CD4-positive, CD25-positive, alpha-beta regulatory T cell (primary cell): ENCODE measurements around the gene KRTAP10-3. TPM values are rescaled to one million over a fixed set of nuclear protein-coding genes. Genes with fewer than 3 reads are reported as not detected.

Experiments
- ATAC-seq, 2 donors: fragments of 150-1000 bp; cut with Tn5 transposase; one replicate each; pipeline ENCODE4 v1.10.0; 2021; ENCODE audit warnings: low read depth in 2 of 2, moderate number of reproducible peaks in 2 of 2, moderate library complexity in 1 of 2
- DNase-seq, 3 donors: peaks; one replicate each; pipeline versions ENCODE4 v3.0.0 to v3.0.0-alpha.2; 2012 to 2022; ENCODE audit warnings: mixed read lengths in 1 of 3
- H3K27ac ChIP-seq: one replicate; pipeline ENCODE4 v1.7.0; 2013; ENCODE audit warnings: mild to moderate bottlenecking, low read length; ENCODE audit not compliant: insufficient read depth, poor library complexity, severe bottlenecking
- H3K27me3 ChIP-seq: one replicate; pipeline ENCODE4 v1.7.0; 2013; ENCODE audit warnings: low read length; ENCODE audit not compliant: control insufficient read depth, insufficient read depth
- H3K36me3 ChIP-seq: one replicate; pipeline ENCODE4 v1.7.0; 2013; ENCODE audit warnings: mild to moderate bottlenecking, low read length, moderate library complexity; ENCODE audit not compliant: control insufficient read depth, insufficient read depth
- H3K4me1 ChIP-seq: 2 replicates; pipeline ENCODE4 v1.7.0; 2013; ENCODE audit warnings: mild to moderate bottlenecking, low read length; ENCODE audit not compliant: insufficient read depth, control insufficient read depth, poor library complexity, severe bottlenecking
- H3K4me3 ChIP-seq: one replicate; pipeline ENCODE4 v1.7.0; 2013; ENCODE audit warnings: low read depth, mild to moderate bottlenecking, low read length, moderate library complexity
- H3K9me3 ChIP-seq, 2 experiments: 1 replicate in 1 of 2; 2 replicates in 1 of 2; pipeline ENCODE4 v1.7.0; 2013; ENCODE audit warnings: low read length in 2 of 2, mild to moderate bottlenecking in 1 of 2, moderate library complexity in 1 of 2; ENCODE audit not compliant: control insufficient read depth in 2 of 2
- H3K27ac Mint-ChIP-seq, 3 donors: one replicate each; pipeline ENCODE4 v1.8.0; 2020 to 2022; ENCODE audit warnings: mild to moderate bottlenecking in 3 of 3, mixed read lengths in 3 of 3, moderate library complexity in 2 of 3
- H3K27me3 Mint-ChIP-seq: one replicate; pipeline ENCODE4 v1.8.0; 2022; ENCODE audit warnings: mild to moderate bottlenecking, mixed read lengths
- H3K36me3 Mint-ChIP-seq: one replicate; pipeline ENCODE4 v1.8.0; 2020; ENCODE audit warnings: mixed read lengths
- H3K4me1 Mint-ChIP-seq, 4 donors: one replicate each; pipeline ENCODE4 v1.8.0; 2020 to 2022; ENCODE audit warnings: mixed read lengths in 4 of 4, mild to moderate bottlenecking in 1 of 4
- H3K4me3 Mint-ChIP-seq, 4 donors: one replicate each; pipeline ENCODE4 v1.8.0; 2020 to 2022; ENCODE audit warnings: mild to moderate bottlenecking in 4 of 4, mixed read lengths in 4 of 4, moderate library complexity in 3 of 4
- H3K9me3 Mint-ChIP-seq, 7 donors: one replicate each; pipeline ENCODE4 v1.8.0; 2020 to 2022; ENCODE audit warnings: mixed read lengths in 7 of 7, mild to moderate bottlenecking in 3 of 7, moderate library complexity in 2 of 7
- polyA plus RNA-seq, 4 donors: library from polyadenylated mRNA; unstranded; fragments of 300-500 nt; fragmentation: Illumina TruSeq; gene quantifications; one replicate each; pipeline ENCODE4 v1.2.3, GENCODE V29; 2021
- total RNA-seq: library from RNA; stranded (reverse); gene quantifications from one replicate; pipeline ENCODE4 v1.2.3, GENCODE V29; 2022

KRTAP10-3 gene
- total and polyA plus RNA-seq, 5 donors from 2014 or later: not detected

GRCh38 chr21:44508711-44509445 is 49.7 kb downstream of the KRTAP10-3 start:
- H3K27ac Mint-ChIP-seq: no peak overlapping the region
- peaks cover 9% of the 10 kb centered on the region for H3K4me1 ChIP-seq
- no peak overlapping the region for H3K4me3 Mint-ChIP-seq
- H3K27ac ChIP-seq: no peak overlapping the region
- ATAC-seq (no peak), DNase-seq (no peak)
- no peak overlapping the region for H3K4me3 ChIP-seq
- H3K4me1 Mint-ChIP-seq: peaks cover 0 to under 1% (median 0%) of the 10 kb centered on the region in 4 donors
- H3K27me3 ChIP-seq: no peaks in the 10 kb centered on the region
- H3K36me3 ChIP-seq: no peaks in the 10 kb centered on the region
- H3K9me3 ChIP-seq: no peaks in the 10 kb centered on the region
- H3K36me3 Mint-ChIP-seq: no peaks in the 10 kb centered on the region
- H3K9me3 Mint-ChIP-seq: peaks cover 0 to 2% (median 0%) of the 10 kb centered on the region in 7 donors
- no peaks in the 10 kb centered on the region for H3K27me3 Mint-ChIP-seq

DNA sequence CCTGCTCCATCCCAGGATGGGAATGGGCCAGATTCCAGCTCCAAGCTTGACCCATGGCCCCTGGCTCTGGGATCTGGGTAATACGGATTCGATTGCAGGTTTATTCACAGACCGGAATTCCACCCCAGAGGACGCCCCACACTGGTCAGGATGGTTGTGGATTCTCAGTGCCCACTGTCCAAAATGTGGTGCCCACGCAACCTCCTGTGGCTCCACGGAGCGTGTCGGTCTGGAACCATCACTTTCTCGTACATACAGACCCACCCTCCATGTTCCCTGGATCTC is 50.2 kb downstream of the KRTAP10-3 start:
- H3K4me1 Mint-ChIP-seq: peaks cover 0 to 2% (median 0%) of the 10 kb centered on the region in 4 donors
- peaks cover 0 to 2% (median 0%) of the 10 kb centered on the region in 7 donors for H3K9me3 Mint-ChIP-seq
- H3K27me3 ChIP-seq: no peaks in the 10 kb centered on the region
- no peaks in the 10 kb centered on the region for H3K36me3 Mint-ChIP-seq
- no peak overlapping the region for H3K27ac ChIP-seq
- no peak overlapping the region for H3K4me3 ChIP-seq
- peaks cover 9% of the 10 kb centered on the region for H3K4me1 ChIP-seq
- H3K27me3 Mint-ChIP-seq: no peaks in the 10 kb centered on the region
- DNase-seq (no peak), ATAC-seq (no peak)
- H3K9me3 ChIP-seq: no peaks in the 10 kb centered on the region
- no peak overlapping the region for H3K4me3 Mint-ChIP-seq
- no peaks in the 10 kb centered on the region for H3K36me3 ChIP-seq
- H3K27ac Mint-ChIP-seq: no peak overlapping the region

Other genes with a start within 250 kb of the KRTAP10-3 start
- gene CFAP410, start 219.4 kb downstream of the KRTAP10-3 start, total RNA-seq: 49.1 TPM
- 10 to 100 TPM; 16.4 to 18.1 (median 17.1) TPM for gene CFAP410, start 219.4 kb downstream of the KRTAP10-3 start, polyA plus RNA-seq
- gene TRPM2, start 205.2 kb downstream of the KRTAP10-3 start, total RNA-seq: 3.1 TPM
- 1 to 10 TPM in 2 of 4 donors, under 1 TPM in 2; 0.38 to 1.1 (median 0.79) TPM for gene TRPM2, start 205.2 kb downstream of the KRTAP10-3 start, polyA plus RNA-seq
- 1.6 TPM for gene LRRC3, start 103.3 kb downstream of the KRTAP10-3 start, total RNA-seq
- gene LRRC3, start 103.3 kb downstream of the KRTAP10-3 start, polyA plus RNA-seq: under 1 TPM; 0.15 to 0.44 (median 0.38) TPM
- gene KRTAP10-1, start 18.6 kb downstream of the KRTAP10-3 start, total RNA-seq: not detected
- gene KRTAP10-1, start 18.6 kb downstream of the KRTAP10-3 start, polyA plus RNA-seq: not detected
- not detected for gene KRTAP10-2, start 7.3 kb downstream of the KRTAP10-3 start, total RNA-seq
- not detected for gene KRTAP10-2, start 7.3 kb downstream of the KRTAP10-3 start, polyA plus RNA-seq
- not detected for gene KRTAP10-4, start 14.9 kb upstream of the KRTAP10-3 start, total RNA-seq
- gene KRTAP10-4, start 14.9 kb upstream of the KRTAP10-3 start, polyA plus RNA-seq: not detected
- not detected for gene KRTAP10-5, start 21.8 kb upstream of the KRTAP10-3 start, total RNA-seq
- gene KRTAP10-5, start 21.8 kb upstream of the KRTAP10-3 start, polyA plus RNA-seq: not detected
- not detected for gene KRTAP10-6, start 33.7 kb upstream of the KRTAP10-3 start, total RNA-seq
- not detected for gene KRTAP10-6, start 33.7 kb upstream of the KRTAP10-3 start, polyA plus RNA-seq
- gene KRTAP10-7, start 41.8 kb upstream of the KRTAP10-3 start, total RNA-seq: not detected
- gene KRTAP10-7, start 41.8 kb upstream of the KRTAP10-3 start, polyA plus RNA-seq: not detected
- not detected for gene KRTAP10-8, start 53.3 kb upstream of the KRTAP10-3 start, total RNA-seq
- gene KRTAP10-8, start 53.3 kb upstream of the KRTAP10-3 start, polyA plus RNA-seq: not detected
- not detected for gene KRTAP10-9, start 68.3 kb upstream of the KRTAP10-3 start, total RNA-seq
- not detected for gene KRTAP10-9, start 68.3 kb upstream of the KRTAP10-3 start, polyA plus RNA-seq
- not detected for gene KRTAP10-10, start 78.6 kb upstream of the KRTAP10-3 start, total RNA-seq
- gene KRTAP10-10, start 78.6 kb upstream of the KRTAP10-3 start, polyA plus RNA-seq: not detected
- gene KRTAP10-11, start 87.6 kb upstream of the KRTAP10-3 start, total RNA-seq: not detected
- not detected for gene KRTAP10-11, start 87.6 kb upstream of the KRTAP10-3 start, polyA plus RNA-seq
- gene KRTAP12-4, start 95.9 kb upstream of the KRTAP10-3 start, total RNA-seq: not detected
- gene KRTAP12-4, start 95.9 kb upstream of the KRTAP10-3 start, polyA plus RNA-seq: not detected
- gene KRTAP12-3, start 99.1 kb upstream of the KRTAP10-3 start, total RNA-seq: not detected
- gene KRTAP12-3, start 99.1 kb upstream of the KRTAP10-3 start, polyA plus RNA-seq: not detected
- gene KRTAP12-2, start 108.1 kb upstream of the KRTAP10-3 start, total RNA-seq: not detected
- gene KRTAP12-2, start 108.1 kb upstream of the KRTAP10-3 start, polyA plus RNA-seq: not detected
- not detected for gene KRTAP12-1, start 123.4 kb upstream of the KRTAP10-3 start, total RNA-seq
- not detected for gene KRTAP12-1, start 123.4 kb upstream of the KRTAP10-3 start, polyA plus RNA-seq
- not detected for gene KRTAP10-12, start 138.4 kb upstream of the KRTAP10-3 start, total RNA-seq
- not detected for gene KRTAP10-12, start 138.4 kb upstream of the KRTAP10-3 start, polyA plus RNA-seq
- gene TSPEAR, start 152.8 kb upstream of the KRTAP10-3 start, total RNA-seq: not detected
- under 1 TPM in 1 of 4 donors, not detected in 3; 0.05 TPM for gene TSPEAR, start 152.8 kb upstream of the KRTAP10-3 start, polyA plus RNA-seq
- gene UBE2G2, start 243.0 kb upstream of the KRTAP10-3 start, total RNA-seq: 109 TPM
- 10 to 100 TPM; 42.8 to 50.9 (median 49.0) TPM for gene UBE2G2, start 243.0 kb upstream of the KRTAP10-3 start, polyA plus RNA-seq